ENCODE results near the gene FMNL1.

Gene FMNL1

DNA sequence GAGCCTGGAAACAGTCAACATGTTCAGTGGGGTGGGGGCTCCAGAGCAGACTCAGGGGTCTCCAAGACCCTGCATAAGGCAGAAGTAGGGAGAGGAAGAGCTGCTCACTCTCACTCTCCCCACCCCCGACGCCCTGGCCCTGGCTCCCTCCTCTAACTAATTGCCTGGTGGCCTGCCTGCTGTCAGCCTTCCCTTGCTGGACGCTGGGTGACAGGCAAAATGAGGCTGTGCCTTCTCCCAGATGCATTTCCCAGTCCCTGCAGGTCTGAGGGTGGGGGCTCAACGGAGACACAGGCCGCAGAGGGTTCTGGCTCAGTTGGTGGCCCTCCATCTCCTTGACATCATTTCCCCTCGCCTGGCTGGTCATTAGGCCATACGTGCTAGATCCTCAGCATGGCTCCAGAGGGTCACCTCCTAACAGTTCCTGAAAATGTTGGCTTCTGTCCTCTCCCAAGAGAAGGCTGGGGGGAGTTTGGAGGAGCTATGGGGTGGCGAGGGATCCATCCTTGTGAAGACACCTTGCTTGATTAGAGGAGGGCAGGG lies 1.4 kb downstream of the FMNL1 start:
- DNase-seq = no peak

DNA sequence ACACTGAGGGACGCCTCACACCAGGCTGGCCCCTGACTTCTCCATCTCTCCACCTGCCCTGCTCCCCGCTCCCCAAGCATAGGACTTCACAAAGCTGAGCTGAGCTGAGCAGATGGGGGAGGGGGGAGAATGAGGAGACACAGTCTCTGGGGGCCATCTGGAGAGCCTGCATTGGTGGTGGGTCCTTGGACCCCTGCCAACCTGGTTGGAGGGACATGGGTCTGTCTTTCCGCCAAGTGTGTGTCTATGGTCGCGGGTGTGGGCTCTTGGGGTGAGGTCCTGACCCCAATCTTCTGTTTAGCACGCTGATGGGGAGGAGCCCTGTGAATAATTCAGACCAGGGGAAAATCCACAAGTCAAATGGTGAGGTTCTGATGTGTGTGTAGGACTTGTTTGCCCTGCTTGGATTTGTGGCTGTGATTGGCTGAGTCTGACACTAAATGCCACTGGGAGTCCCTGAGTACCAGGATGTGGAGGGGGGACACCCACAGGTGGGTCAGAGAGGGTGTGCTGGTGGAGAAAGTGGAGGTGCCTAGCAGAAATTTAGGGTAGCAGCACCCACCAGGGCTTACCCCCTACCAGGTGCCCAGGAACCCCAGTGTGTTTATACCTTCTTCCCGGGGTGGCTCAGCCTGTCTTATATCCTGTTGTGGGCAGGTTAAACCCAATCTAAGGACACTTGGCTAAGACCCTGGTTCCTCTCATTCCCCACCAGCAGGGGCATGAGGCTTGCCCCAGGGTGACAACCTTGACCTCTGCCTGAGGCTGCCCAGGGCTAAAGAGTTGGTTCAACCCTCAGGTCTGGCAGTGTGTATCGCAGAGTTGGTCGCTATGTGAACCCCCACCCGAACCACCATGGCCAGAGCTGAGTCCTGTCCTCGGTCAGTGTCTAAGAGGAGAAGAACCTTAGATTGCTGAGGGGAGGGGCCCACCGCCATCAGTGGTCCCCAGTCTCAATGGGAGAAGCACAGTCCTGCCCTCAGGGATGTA lies 2.1 kb downstream of the FMNL1 start:
- DNase-seq = peak; percentile 66 to 76

DNA sequence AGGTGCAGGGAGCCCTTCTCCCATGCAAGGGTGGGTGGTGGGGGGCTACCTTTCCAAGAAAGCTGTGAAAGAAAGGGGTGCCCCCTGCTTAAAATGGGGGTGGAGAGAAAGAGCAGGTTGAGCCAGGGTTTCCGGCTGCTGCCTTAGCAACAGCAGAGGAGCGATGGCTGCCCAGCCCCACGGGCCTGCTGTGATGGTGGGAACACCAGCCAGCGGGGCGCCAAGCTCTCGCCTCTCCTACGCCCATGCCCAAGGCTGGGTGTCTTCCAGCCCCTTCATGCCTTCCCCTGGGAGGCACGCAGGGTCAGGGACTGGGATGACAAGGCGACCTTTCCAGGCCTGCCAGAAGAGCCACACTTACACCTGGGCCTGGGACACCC lies 3.0 kb downstream of the FMNL1 start:
- peak; percentile 41 for DNase-seq

DNA sequence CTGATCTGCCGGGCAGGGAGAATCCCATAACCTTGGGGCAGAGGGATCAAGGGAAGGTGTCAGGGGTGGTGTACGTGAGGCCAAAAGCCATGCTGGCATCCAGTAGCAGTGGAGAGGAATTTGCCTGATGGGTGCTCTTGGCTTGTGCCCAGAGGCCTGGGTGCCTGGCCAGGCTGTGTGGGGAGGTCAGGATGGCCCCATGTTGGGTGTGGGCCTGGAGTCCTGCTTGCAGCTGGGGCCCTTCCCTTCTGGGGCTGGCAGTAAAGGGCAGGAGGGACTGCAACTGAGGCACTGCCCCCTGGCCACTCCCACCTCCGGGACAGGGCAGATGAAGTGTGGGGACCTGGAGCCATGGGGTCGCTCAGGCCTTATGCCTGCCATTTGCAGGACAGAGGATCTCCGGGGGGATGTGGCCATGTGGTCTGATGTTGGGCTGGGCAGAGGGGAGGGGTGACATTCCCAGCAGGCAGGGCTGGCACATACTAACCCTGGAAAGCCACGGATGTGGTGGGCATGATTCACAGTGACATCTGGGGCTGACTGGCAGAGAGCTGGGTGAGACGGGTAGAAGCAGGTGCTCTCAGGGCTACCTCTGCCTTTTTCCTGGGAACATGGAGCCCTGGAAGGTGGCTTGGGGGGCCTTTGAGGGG lies 3.5 kb downstream of the FMNL1 start:
- peak; percentile 50 to 58 for DNase-seq

DNA sequence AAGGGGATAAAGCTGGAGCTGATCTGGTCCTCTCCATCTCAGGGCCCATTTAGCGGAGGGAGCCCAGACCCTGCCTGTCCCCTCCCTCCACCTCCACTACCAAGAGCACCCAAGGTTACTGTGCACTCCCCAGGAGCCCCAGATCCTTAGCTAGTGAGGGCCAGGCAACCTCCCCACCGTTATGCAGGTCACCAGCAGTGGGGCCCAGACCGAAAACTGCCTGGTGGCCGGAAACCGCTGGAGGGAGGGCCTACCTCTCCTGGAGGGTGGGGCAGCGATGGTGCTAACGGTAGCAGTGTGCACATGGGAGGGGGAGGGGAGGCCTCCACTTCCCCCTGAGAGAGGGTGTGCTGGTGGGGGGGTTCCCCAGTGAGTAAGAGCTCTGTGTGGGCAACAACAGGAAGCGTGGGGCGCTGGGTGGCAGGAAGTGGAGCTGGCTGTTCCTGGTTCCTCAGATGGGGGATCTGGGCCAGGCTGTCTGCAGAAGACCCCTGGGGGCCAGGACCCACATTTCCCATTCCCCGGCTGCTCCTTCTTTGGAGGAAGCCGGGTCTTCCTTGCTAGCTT lies 4.4 kb downstream of the FMNL1 start:
- peak; percentile 97 to 98 for DNase-seq

DNA sequence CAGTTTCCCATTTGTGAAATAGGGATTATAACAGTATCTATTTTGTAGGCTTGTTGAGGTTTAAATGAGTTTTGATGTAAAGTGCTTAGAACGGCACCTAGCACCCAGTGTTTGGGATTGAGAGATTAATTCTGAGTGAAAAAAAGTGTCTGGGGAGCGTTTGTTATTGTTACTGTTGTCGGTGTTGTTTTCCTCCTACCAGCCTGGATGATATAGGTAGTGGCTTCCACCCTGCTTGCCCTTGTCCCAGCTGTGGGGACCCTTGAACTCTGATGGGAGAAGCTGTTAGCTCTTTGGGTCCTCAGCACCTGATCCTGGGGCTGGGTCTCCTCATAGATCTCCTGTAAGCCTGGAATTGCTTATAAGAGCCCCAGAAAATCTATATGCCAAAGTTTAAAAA lies 4.9 kb downstream of the FMNL1 start:
- no peak for DNase-seq

DNA sequence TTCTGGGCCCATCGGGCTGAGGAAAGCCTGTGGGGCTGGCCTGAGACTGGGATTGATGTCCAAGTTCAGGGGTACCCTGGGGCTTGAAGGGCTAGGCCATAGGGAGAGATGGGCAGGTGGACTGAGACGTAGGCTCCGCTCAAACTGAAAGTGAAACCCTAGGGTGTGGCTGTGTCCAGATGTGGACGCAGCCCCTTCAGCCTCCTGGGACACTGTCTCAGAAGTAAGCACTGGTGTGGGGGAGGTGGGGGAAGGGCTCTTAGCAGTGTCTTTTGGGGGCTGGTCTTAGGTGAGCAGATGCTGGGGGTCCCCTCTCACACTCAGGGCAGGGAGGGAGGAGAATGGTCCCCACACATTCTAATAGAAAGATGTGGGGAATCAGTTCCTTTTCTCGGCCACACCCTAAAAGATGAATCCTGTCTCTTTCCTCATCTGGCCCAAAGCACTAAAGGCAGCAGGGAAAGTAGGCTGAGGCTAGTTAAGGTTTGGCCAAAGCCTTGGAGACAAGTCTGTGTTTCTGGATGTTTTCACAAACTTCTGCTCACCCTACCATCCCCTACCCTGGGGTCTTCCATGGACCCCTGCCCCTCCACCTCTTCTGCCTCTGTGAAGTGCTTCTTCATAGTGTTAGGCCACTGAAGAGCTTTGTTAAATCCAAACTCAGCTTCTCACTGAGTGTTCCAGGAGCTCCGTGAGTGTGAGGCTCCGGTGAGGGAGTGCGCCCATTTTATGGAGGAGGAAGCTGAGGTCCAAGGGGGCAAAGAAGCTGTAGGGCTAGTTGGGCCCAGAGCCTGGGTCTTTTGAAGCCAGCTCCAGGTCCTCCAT lies 5.6 kb downstream of the FMNL1 start:
- peak; percentile 52 to 65 for DNase-seq

DNA sequence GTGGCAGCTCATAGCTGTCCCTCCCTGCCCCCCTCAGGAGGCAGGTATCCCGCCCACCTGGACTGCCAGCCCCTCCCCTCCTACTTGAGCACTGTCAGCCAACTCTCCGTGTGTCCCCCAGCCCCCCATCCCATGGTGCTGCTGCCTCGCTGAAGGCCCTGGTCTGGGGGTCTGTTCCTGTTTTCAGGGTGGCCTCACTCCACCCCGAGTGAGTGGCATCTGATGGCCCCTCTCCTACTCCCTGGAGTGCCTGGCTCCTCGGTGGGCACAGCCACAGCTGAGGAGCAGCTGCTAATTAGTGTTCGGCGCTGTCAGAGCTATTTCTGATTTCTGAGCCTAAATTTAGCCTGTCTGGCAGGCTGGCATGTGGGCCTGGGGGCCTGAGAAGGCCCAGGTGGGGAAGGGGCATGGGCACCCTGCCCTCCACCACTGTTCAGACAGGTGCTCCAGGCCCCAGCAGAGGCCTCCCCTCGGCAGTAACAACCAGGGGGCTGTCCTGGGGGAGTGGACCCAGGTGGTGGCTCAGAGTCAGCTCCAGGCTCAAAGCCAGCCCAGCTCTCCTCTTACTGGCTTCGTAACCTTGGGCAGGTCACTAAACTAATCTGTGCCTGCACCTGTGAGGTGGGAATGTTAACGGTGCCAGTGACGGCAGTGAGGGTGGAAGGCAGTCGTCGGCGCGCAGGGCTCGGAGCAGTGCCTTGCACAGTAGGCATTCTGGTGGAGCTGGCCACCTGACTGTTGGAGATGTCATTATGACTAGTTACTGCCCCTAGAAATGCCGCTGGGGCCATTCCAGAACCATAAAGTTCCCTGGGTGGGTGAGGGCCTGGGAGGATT lies 6.5 kb downstream of the FMNL1 start:
- DNase-seq = peak; percentile 36 to 40

DNA sequence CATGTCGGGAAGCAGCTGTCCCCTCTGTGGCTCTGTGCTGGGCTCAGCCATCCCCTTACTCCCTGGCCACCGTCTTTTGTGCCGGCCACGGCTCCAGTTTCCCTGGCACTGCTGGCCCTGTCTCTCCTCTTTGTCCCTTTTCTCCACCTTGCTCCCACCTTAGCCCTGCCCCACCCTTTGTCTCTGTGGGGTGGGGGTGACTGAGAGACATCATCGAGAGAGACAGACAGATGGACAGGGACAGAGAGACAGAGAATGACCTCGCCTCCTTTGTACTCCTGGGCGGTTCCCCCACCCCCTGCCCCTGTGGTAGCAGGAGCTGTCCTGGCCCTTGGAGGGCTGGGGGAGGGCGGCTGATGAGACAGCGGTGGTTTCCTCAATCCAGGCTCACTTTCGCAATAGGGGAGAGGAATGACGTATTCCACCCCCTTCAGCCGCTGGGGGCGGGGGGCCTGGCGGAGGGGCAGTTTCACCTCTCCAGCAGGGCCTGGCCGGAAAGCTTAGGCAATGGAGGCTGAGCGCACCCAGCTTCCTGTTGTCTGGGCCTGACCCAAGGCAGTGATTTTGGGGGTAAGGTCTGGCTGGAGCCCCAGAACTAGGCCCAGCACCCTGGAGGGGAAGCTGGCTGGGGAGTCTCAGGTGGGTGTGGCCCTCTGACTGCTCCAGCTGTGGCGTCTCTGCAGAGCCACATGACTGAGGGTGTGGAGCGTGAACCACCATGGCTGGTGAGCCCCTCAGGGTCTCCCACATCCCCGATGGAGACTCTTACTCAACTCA lies 7.3 kb downstream of the FMNL1 start:
- peak; percentile 89 to 95 for DNase-seq

DNA sequence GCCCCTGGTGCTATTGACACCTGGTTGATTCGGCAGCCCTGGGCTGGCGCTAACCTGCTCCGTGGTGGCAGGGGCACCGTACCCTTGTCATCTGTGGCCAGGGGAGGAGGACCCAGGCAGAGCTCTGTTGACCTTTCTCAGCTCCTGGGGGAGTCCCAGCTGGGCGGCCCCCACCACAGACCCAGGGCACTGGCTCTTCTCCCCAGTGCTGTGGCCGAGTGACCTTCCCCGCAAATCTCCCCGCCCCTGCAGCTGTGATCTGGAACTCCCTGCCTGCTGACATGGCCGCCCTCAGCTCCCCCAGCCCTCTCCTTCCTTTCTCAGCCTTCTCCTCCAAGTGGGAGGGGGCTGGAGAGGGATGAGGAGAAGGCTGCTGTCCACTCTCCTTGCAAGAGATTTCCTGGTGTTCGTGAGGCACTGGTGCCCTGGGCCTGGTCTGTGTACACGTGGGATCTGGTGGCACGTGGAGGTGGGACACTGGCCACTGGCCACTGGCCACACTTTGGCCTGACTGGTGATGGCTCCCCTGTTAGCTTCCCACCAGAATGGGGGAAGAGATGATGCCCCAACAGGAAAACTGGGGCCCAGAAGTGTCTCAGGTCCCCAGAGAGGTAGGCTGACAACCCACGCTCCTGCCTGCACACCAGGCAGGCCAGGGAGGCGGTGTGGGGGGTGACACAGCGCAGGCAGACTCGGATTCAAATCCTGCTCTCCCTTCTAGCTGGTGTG lies 8.2 kb downstream of the FMNL1 start:
- peak; percentile 42 to 49 for DNase-seq

DNA sequence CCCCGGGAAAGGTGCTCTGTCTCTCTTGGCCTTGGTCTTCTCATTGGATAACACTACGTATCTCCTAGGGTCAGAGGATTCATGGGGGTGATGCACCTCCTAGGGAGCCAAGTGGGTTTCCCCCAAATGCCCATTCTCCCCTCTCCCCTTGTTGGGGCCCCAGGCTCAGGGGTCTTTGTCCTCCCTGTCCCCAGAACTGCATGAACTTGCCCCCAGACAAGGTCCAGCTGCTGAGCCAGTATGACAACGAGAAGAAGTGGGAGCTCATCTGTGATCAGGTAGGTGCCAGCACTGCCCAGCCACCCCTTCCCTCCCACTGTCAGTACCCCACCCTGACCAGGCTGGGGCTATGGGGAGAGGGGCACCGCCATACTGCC lies 8.7 kb downstream of the FMNL1 start:
- no peak for DNase-seq

DNA sequence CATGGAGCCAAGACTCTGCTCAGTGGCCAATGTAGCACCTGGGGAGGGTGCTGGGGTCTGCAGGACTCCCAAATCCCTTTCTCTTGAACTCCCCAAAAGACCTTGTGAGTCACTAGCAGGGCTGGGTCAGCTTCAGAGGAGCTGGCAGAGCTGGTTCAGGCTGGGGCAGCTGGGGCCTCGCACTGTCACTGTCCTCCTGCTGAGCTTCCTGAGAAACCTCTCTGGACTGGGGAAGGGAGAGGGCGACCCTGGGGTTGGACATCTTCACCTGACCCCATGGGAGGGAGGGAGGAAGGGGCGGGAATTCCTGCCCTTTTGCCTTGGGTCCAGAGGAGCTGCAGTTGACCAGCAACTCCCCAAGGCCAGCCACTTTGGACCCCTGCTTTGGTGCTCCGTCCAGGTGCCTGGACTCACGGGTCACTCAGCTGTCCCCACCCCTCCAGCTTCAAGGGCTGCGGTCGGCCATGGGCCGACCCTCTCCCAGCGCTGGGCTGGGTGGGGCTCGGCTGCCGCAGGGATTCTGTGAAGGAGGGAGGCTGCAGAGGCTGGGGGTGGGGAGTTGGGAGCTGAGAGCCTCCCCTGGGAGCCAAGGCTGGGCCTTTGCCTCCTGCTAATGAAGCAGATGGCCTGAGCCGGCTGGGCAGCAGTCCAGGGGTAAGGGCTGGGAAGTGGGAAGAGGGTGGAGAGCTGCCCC lies 9.2 kb downstream of the FMNL1 start:
- peak in 1 of 2 donors; percentile 37 for DNase-seq

DNA sequence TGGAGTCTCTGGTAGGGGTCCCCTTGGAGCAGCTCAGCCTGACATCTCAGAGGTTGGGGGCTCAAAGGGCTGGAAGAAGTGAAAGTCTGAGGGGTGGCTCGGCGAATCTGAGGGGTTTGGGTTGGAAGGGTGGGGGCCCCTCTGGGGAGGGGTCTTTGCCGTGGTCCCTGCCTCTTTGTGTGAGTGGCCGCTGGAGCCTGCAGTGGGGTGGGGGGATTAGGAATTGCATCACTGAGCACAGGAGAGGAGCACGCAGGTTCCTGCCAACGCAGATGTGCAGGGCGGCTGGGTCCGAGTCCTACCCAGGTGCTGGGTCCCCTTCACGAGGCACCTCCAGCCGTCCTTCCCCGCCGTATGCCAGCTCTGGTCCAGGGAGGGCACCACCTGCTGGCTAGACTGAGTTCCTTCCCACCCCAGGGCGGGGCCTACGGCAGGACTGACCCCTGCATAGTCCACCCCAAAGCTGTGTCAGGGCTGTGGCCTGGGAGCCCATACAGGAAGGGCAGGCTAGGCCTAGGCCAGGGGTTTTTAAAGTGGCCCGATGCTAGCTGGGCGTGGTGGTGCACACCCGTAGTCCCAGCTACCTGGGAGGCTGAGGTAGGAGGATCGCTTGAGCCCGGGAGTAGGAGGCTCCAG lies 9.9 kb downstream of the FMNL1 start:
- peak; percentile 43 to 51 for DNase-seq

DNA sequence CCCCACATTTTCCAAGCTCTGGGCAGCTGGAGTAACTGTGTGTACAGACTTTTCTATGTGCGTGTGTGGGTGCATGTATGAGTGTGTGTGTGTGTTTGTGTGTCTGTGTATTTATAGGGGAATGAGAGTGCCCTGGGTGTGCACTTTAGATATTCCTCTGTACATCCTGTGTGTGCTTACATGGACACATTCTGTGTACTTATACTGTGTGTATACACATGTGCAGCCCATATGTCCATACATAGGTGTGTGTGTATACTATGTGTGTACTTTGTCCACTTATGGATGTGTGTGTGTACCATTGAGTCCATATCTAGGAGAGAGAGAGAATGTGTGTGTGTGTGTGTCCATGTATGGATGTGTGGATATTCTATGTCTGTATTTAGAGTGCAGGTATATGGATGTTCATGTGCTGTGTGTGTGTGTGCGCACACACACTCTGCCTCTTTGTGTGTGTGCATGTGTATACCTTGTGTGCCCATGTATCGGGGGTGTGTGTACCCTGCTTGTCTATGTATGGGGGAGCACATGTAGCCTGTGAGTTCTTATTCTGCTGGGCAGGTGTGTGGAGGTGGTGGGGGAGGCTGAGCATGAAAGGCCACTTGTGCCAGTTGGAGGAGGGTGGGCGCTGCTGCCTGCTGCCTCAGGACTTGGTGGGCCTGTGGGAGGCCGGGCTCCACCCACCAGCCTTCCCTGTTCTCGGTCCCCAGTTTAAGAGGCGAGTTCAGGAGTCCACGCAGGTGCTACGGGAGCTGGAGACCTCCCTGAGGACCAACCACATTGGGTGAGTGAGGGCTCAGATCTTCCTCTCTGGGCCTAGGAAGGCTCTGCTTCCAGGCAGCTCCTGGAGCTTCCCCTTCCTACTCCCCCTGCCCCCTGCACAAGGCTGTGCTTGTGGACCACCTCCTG lies 11.1 kb downstream of the FMNL1 start:
- DNase-seq = no peak

DNA sequence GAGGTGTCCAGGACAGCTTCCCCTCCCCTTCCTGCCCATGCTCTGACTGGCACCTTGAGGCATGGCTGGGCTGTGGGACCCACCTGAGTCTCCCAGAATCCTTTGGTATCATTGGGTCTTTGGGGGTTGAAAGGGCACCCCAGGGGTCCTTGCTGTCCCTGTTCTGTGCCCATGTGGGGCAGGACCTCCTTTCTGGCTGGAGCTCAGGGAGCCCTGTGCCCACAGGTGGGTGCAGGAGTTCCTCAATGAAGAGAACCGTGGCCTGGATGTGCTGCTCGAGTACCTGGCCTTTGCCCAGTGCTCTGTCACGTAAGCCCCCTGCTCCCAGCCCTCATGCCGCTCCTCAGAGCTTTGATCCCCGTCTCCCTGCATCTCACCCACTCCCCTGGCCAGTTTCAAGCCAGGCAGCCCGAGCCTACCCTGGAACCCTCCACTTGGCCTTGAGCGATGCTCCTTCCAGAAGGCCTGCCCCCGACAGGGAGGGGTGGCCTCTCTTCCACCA lies 11.8 kb downstream of the FMNL1 start:
- DNase-seq = no peak

DNA sequence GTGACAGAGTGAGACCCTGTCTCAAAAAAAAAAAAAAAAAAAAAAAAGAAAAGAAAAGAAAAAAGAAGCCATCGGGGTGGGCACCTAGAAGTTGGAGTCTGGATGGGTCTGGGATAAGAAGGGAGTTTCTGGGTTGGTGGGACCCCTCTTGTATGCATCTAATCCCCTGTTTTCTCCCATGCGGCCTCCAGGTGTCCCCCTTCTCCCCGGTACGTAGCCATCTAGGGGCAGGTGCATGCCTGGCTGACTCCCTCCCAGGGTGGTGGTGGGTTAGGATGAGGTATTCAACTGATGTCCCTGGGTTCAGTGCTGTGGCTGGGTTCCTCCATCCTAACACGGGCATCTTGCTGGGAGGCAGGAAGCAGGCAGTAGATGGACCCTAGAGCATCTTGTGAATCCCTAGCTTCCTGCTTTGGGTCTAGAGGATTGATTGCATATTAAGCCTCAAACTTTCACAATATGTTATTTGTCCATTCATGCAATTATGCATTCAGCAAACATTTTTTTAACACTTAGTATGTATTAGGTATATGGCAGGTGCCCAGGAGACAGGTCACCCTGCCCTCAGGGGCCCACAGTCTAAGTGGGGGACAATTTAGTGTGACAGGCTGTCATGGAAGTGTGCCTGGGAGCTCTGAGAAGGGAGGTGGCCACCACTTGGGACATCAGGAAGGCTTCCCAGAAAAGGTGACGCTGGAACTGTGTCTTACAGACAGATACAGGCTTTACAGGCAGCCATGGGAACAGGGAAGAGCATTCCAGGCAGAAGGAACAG lies 13.1 kb downstream of the FMNL1 start:
- peak; percentile 65 to 67 for DNase-seq
